Astrocyte (in vitro differentiated cells and primary cell): ENCODE data around the gene TAF7. TPM values are rescaled to one million over a fixed set of nuclear protein-coding genes. Genes with fewer than 3 reads are reported as not detected.

Experiments
- DNase-seq: peaks from one replicate; pipeline ENCODE4 v3.0.0-alpha.2; 2010; ENCODE audit warnings: low read depth
- FAIRE-seq: peaks from 2 replicates; lab custom pipeline; 2011; peaks lifted over from hg19 to GRCh38; lab: Jason Lieb, UNC
- H2AFZ ChIP-seq: 2 replicates; pipeline ENCODE4 v1.6.0; 2012; ENCODE audit warnings: low read depth, low read length, inconsistent platforms
- H3K27ac ChIP-seq: 2 replicates; pipeline ENCODE4 v1.5.1; 2011; ENCODE audit warnings: low read depth, low read length, inconsistent platforms
- H3K27me3 ChIP-seq: 2 replicates; pipeline ENCODE4 v1.6.0; 2011; ENCODE audit warnings: low read length, inconsistent platforms; ENCODE audit not compliant: insufficient read depth
- H3K36me3 ChIP-seq: 2 replicates; pipeline ENCODE4 v1.5.1; 2011; ENCODE audit warnings: low read length, inconsistent platforms; ENCODE audit not compliant: insufficient read depth
- H3K4me1 ChIP-seq: 2 replicates; pipeline ENCODE4 v1.5.1; 2011; ENCODE audit warnings: low read length, inconsistent platforms; ENCODE audit not compliant: insufficient read depth
- H3K4me2 ChIP-seq: 2 replicates; pipeline ENCODE4 v1.6.0; 2012; ENCODE audit warnings: low read length, inconsistent platforms
- H3K4me3 ChIP-seq: 2 replicates; pipeline ENCODE4 v1.5.1; 2011; ENCODE audit warnings: low read depth, mild to moderate bottlenecking, low read length, inconsistent platforms; ENCODE audit not compliant: insufficient read depth
- H3K79me2 ChIP-seq: 2 replicates; pipeline ENCODE4 v1.6.0; 2012; ENCODE audit warnings: mild to moderate bottlenecking, low read length, inconsistent platforms; ENCODE audit not compliant: insufficient read depth
- H3K9ac ChIP-seq: 2 replicates; pipeline ENCODE4 v1.6.0; 2012; ENCODE audit warnings: mild to moderate bottlenecking, low read length, inconsistent platforms
- H3K9me3 ChIP-seq: 2 replicates; pipeline ENCODE4 v1.5.1; 2012; ENCODE audit warnings: low read depth, mild to moderate bottlenecking, low read length, inconsistent platforms; ENCODE audit not compliant: insufficient read depth
- H4K20me1 ChIP-seq: 2 replicates; pipeline ENCODE4 v1.6.0; 2012; ENCODE audit warnings: low read length, inconsistent platforms; ENCODE audit not compliant: insufficient read depth
- H3K27ac Mint-ChIP-seq: one replicate; pipeline ENCODE4 v1.8.0; 2021; ENCODE audit warnings: mild to moderate bottlenecking, mixed read lengths; ENCODE audit not compliant: unreplicated experiment
- H3K27me3 Mint-ChIP-seq: one replicate; pipeline ENCODE4 v1.8.0; 2021; ENCODE audit warnings: low read depth, mixed read lengths; ENCODE audit not compliant: unreplicated experiment
- H3K36me3 Mint-ChIP-seq: one replicate; pipeline ENCODE4 v1.8.0; 2021; ENCODE audit warnings: low read depth, mixed read lengths; ENCODE audit not compliant: unreplicated experiment
- H3K4me1 Mint-ChIP-seq: one replicate; pipeline ENCODE4 v1.8.0; 2021; ENCODE audit warnings: low read depth, mixed read lengths; ENCODE audit not compliant: unreplicated experiment
- H3K4me3 Mint-ChIP-seq: one replicate; pipeline ENCODE4 v1.8.0; 2021; ENCODE audit warnings: mild to moderate bottlenecking, moderate library complexity, mixed read lengths; ENCODE audit not compliant: unreplicated experiment
- H3K9me3 Mint-ChIP-seq: one replicate; pipeline ENCODE4 v1.8.0; 2021; ENCODE audit warnings: mild to moderate bottlenecking, mixed read lengths; ENCODE audit not compliant: unreplicated experiment
- EZH2 ChIP-seq: IDR thresholded peaks from 2 replicates; pipeline ENCODE4 v1.6.1; 2012; ENCODE audit warnings: mild to moderate bottlenecking, low read length, inconsistent platforms; ENCODE audit not compliant: insufficient read depth
- total RNA-seq: library from RNA; stranded (reverse); gene quantifications from 2 replicates; pipeline ENCODE4 v1.2.1, GENCODE V29; 2021
- TF ChIP-seq, protein P1 (sequence below): IDR thresholded peaks from 2 replicates; pipeline ENCODE4 v1.5.1; 2011; ENCODE audit warnings: low read depth, mild to moderate bottlenecking, inconsistent platforms, low read length, moderate library complexity; ENCODE audit not compliant: insufficient read depth

The TAF7 gene
- total RNA-seq, 1 donor from 2014 or later, result 102 TPM

DNA sequence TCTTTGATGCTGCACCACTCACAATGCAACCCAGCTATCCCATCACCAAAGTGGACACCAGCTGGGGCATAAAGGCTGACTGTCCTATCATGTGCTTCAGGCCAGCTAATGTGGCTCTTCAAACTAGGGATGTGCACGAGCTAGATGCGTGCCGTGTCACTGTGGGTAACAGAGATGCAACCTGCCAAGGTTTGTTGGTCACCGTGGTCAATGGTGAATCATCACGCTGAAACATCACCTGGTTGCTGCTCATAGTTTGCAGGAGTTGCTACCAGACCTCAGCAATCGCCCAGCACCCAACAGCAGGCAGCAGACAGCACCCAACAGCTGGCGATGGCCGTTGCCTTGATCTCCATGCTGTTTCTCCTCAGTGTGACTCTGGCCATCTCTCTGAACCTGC lies 7.6 kb upstream of the TAF7 start:
- DNase-seq (no peak), FAIRE-seq (no peak)
- no peaks in the 10 kb centered on the region for H3K4me1 Mint-ChIP-seq
- TF ChIP-seq, protein P1, sequence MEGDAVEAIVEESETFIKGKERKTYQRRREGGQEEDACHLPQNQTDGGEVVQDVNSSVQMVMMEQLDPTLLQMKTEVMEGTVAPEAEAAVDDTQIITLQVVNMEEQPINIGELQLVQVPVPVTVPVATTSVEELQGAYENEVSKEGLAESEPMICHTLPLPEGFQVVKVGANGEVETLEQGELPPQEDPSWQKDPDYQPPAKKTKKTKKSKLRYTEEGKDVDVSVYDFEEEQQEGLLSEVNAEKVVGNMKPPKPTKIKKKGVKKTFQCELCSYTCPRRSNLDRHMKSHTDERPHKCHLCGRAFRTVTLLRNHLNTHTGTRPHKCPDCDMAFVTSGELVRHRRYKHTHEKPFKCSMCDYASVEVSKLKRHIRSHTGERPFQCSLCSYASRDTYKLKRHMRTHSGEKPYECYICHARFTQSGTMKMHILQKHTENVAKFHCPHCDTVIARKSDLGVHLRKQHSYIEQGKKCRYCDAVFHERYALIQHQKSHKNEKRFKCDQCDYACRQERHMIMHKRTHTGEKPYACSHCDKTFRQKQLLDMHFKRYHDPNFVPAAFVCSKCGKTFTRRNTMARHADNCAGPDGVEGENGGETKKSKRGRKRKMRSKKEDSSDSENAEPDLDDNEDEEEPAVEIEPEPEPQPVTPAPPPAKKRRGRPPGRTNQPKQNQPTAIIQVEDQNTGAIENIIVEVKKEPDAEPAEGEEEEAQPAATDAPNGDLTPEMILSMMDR, result no peak
- no peak for TF ChIP-seq EZH2
- Histone ChIP-seq H3K9me3 (peaks cover 25% of the 10 kb centered on the region), H3K27me3 (no peaks in the 10 kb centered on the region), H3K4me2 (no peak overlapping the region), H3K4me1 (no peaks in the 10 kb centered on the region), H3K79me2 (no peaks in the 10 kb centered on the region), H4K20me1 (no peaks in the 10 kb centered on the region), H3K9ac (no peak overlapping the region), H2AFZ (no peak overlapping the region), H3K4me3 (no peak overlapping the region), H3K36me3 (no peaks in the 10 kb centered on the region), H3K27ac (no peak overlapping the region)
- H3K36me3 Mint-ChIP-seq, result no peaks in the 10 kb centered on the region
- no peaks in the 10 kb centered on the region for H3K27me3 Mint-ChIP-seq
- no peak overlapping the region for H3K27ac Mint-ChIP-seq
- no peak overlapping the region for H3K4me3 Mint-ChIP-seq
- H3K9me3 Mint-ChIP-seq, result peaks cover 10% of the 10 kb centered on the region

DNA sequence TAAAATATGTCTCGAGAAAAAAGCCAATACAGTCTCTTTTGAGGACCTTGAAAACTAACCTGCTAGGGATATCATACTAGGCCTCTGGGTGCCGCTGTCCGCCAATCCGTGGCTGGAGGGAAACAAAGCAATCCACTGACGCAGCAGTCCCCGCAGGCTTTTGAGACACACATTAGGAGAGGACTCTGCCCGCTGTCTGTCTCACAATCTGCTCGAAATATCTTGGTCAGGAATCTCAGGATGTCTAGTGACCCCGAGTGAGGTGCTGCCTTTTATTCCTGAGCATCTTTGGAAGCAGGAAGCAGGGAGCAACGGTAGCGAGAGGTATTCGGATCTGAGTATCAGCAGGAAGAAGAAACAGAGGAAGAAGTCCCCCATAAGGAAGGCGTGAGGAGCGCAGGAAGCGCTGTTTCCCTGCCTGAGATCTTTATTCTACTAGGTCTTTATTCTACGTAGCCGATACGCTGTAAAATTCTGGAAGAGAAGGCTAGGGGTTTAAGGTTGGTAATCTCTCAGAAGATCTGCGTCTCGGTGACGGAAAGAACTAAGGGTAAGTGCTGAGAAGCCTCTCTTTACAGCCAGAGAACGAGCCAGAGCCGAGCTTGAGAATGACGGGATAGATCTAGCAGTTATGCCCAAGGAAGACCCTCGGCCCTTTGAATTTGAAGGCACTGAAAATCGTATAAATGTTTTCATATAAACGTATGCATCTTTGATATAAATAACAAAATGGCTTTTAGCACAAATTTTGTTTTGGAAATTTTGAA lies 5.7 kb upstream of the TAF7 start:
- H3K79me2 ChIP-seq, result no peaks in the 10 kb centered on the region
- peak overlapping the region; percentile 31 for H3K27ac ChIP-seq
- H3K4me2 ChIP-seq, result peak overlapping the region; percentile 93
- H3K36me3 Mint-ChIP-seq, result no peaks in the 10 kb centered on the region
- H3K27ac Mint-ChIP-seq, result no peak overlapping the region
- H3K4me1 Mint-ChIP-seq, result no peaks in the 10 kb centered on the region
- TF ChIP-seq, protein P1, result peak; percentile 50
- no peak for TF ChIP-seq EZH2
- no peaks in the 10 kb centered on the region for H3K27me3 Mint-ChIP-seq
- no peaks in the 10 kb centered on the region for H3K36me3 ChIP-seq
- peak overlapping the region; percentile 80 for H3K9ac ChIP-seq
- no peaks in the 10 kb centered on the region for H3K27me3 ChIP-seq
- DNase-seq (peak; percentile 68), FAIRE-seq (no peak)
- peak overlapping the region; percentile 66 for H3K4me3 ChIP-seq
- H2AFZ ChIP-seq, result peak overlapping the region; percentile 91
- H3K4me3 Mint-ChIP-seq, result peak overlapping the region; percentile 47
- H4K20me1 ChIP-seq, result no peaks in the 10 kb centered on the region
- no peaks in the 10 kb centered on the region for H3K4me1 ChIP-seq
- peaks cover 16% of the 10 kb centered on the region for H3K9me3 ChIP-seq
- peaks cover 9% of the 10 kb centered on the region for H3K9me3 Mint-ChIP-seq

DNA sequence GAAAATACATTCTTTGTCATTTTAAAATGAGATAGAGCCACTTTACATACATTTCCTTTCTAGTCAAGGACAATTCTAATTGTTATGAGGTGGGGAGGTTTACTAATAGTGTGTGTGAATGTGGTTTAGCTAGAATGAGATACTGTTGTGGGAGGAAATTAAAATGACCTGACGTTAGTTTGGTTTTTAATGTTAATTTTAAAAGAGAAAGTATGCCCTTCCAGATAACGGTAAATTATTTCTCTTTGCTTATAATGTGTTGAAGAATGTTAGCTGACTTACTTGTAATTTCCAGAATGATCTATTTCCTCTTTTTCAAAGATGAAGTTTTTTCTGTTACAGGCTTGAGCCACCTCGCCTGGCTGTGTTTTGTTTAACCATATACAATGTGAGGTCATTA lies 1.7 kb upstream of the TAF7 start:
- Histone ChIP-seq H2AFZ (no peak overlapping the region), H3K4me3 (no peak overlapping the region), H3K79me2 (peaks cover 28% of the 10 kb centered on the region), H3K4me2 (no peak overlapping the region), H3K9ac (no peak overlapping the region), H3K4me1 (no peaks in the 10 kb centered on the region), H3K27ac (no peak overlapping the region), H4K20me1 (peaks cover 20% of the 10 kb centered on the region), H3K36me3 (peaks cover 16% of the 10 kb centered on the region), H3K27me3 (no peaks in the 10 kb centered on the region), H3K9me3 (peaks cover 19% of the 10 kb centered on the region)
- no peak for DNase-seq
- Mint-ChIP-seq H3K27ac (no peak overlapping the region), H3K27me3 (no peaks in the 10 kb centered on the region), H3K9me3 (peaks cover 41% of the 10 kb centered on the region), H3K4me3 (peak overlapping the region; percentile 12), H3K36me3 (peaks cover 21% of the 10 kb centered on the region), H3K4me1 (peaks cover 7% of the 10 kb centered on the region)
- no peak for TF ChIP-seq EZH2
- TF ChIP-seq, protein P1, result no peak
- FAIRE-seq, result no peak
